HepG2 (cell line): ENCODE results near the gene PRMT2. TPM values are rescaled to one million over a fixed set of nuclear protein-coding genes. Genes with fewer than 3 reads are reported as not detected.
A peak's percentile ranks its signal among the peaks of the same experiment; 100 is the strongest.

ENCODE experiments used
- ARNTL ChIP-seq: sonication (generic); formaldehyde crosslinking; IDR thresholded peaks from 2 replicates; pipeline ENCODE4 v1.4.0; 2020; ENCODE audit warnings: mild to moderate bottlenecking, missing genetic modification reagents
- CHD4 ChIP-seq: fragments of 200-600 bp; sonication (generic); IDR thresholded peaks from 2 replicates; pipeline ENCODE4 v1.7.0; 2017; ENCODE audit warnings: mild to moderate bottlenecking, low read length, borderline replicate concordance
- KAT8 ChIP-seq: IDR thresholded peaks from 2 replicates; pipeline ENCODE4 v1.6.1; 2016; ENCODE audit warnings: missing genetic modification reagents, missing compliant biosample characterization
- NFE2L1 ChIP-seq: sonication (generic); formaldehyde crosslinking; IDR thresholded peaks from 2 replicates; pipeline ENCODE4 v1.4.0; 2020; ENCODE audit warnings: missing genetic modification reagents, mild to moderate bottlenecking, borderline replicate concordance
- NFRKB ChIP-seq: fragments of 450-650 bp; IDR thresholded peaks from 2 replicates; pipeline ENCODE4 v1.6.1; 2017
- NONO ChIP-seq, 2 experiments: fragments of 450-650 bp in 1 of 2; sonication (generic) in 1 of 2; formaldehyde crosslinking in 1 of 2; IDR thresholded peaks in 1 of 2; conservative IDR thresholded peaks in 1 of 2; 2 replicates each; pipeline versions ENCODE4 v1.6.1 to v1.8.0; 2017 to 2022; ENCODE audit warnings: mild to moderate bottlenecking in 1 of 2, missing genetic modification reagents in 1 of 2, moderate library complexity in 1 of 2
- RBFOX2 ChIP-seq: fragments of 200-400 bp; formaldehyde crosslinking; IDR thresholded peaks from 2 replicates; pipeline ENCODE4 v1.6.1; 2017; ENCODE audit warnings: low read depth, mild to moderate bottlenecking, low read length
- TEAD3 ChIP-seq: optimal IDR thresholded peaks from 2 replicates; pipeline ENCODE3; 2016; ENCODE audit warnings: borderline replicate concordance
- WIZ ChIP-seq: sonication (generic); formaldehyde crosslinking; IDR thresholded peaks from 2 replicates; pipeline ENCODE4 v1.5.1; 2020; ENCODE audit warnings: mild to moderate bottlenecking, missing genetic modification reagents
- YEATS2 ChIP-seq: sonication (generic); formaldehyde crosslinking; IDR thresholded peaks from 2 replicates; pipeline ENCODE4 v1.4.0; 2020; ENCODE audit warnings: missing genetic modification reagents, borderline replicate concordance
- ZFX ChIP-seq: sonication (generic); formaldehyde crosslinking; IDR thresholded peaks from 2 replicates; pipeline ENCODE4 v1.4.0; 2020; ENCODE audit warnings: mild to moderate bottlenecking, low read depth, missing genetic modification reagents, moderate library complexity
- ZMAT3 ChIP-seq: sonication (generic); formaldehyde crosslinking; conservative IDR thresholded peaks from 2 replicates; pipeline ENCODE4 v1.7.0; 2021; ENCODE audit warnings: missing genetic modification reagents
- ZNF350 ChIP-seq: sonication (generic); formaldehyde crosslinking; IDR thresholded peaks from 2 replicates; pipeline ENCODE4 v1.4.0; 2020; ENCODE audit warnings: mild to moderate bottlenecking, low read depth, missing genetic modification reagents, borderline replicate concordance
- ZNF512B ChIP-seq: sonication (generic); formaldehyde crosslinking; IDR thresholded peaks from 2 replicates; pipeline ENCODE4 v1.5.1; 2020; ENCODE audit warnings: missing genetic modification reagents, mild to moderate bottlenecking, borderline replicate concordance
- ZNF703 ChIP-seq: sonication (generic); formaldehyde crosslinking; IDR thresholded peaks from 2 replicates; pipeline ENCODE4 v1.5.1; 2020; ENCODE audit warnings: missing genetic modification reagents, mild to moderate bottlenecking, moderate library complexity, borderline replicate concordance
- ZNF75D ChIP-seq: sonication (generic); formaldehyde crosslinking; IDR thresholded peaks from 2 replicates; pipeline ENCODE4 v1.8.1; 2023; ENCODE audit warnings: missing genetic modification reagents, mild to moderate bottlenecking, borderline replicate concordance
- ZNF768 ChIP-seq: sonication (generic); formaldehyde crosslinking; IDR thresholded peaks from 2 replicates; pipeline ENCODE4 v1.4.0; 2020; ENCODE audit warnings: missing genetic modification reagents
- ZNF782 ChIP-seq: sonication (generic); formaldehyde crosslinking; IDR thresholded peaks from 2 replicates; pipeline ENCODE4 v1.4.0; 2020; ENCODE audit warnings: missing genetic modification reagents, mild to moderate bottlenecking, borderline replicate concordance
- ZNF883 ChIP-seq: sonication (generic); formaldehyde crosslinking; IDR thresholded peaks from 2 replicates; pipeline ENCODE4 v1.5.1; 2020; ENCODE audit warnings: mild to moderate bottlenecking, missing genetic modification reagents; ENCODE audit errors: not compliant biosample characterization
- polyA plus RNA-seq, 8 experiments: library from polyadenylated mRNA; depleted of rRNA in 3 of 8; stranded (reverse) in 7 of 8; unstranded in 1 of 8; fragments of >200 nt; fragmentation: Illumina TruSeq in 4 of 8; extraction: Trizol in 4 of 8; gene quantifications; 2 replicates each; pipeline versions ENCODE4 v1.2.1 to v1.2.3, GENCODE V29; 2011 to 2016; ENCODE audit warnings: low read depth in 4 of 8, missing spikeins in 1 of 8, mixed read lengths in 1 of 8; ENCODE audit not compliant: insufficient read depth in 1 of 8
- total RNA-seq, 5 experiments: library from RNA; depleted of rRNA; stranded (reverse); fragments of >200 nt; fragmentation: Illumina TruSeq; extraction: Trizol; gene quantifications; 2 replicates each; pipeline ENCODE4 v1.2.3, GENCODE V29; 2016; ENCODE audit warnings: low read depth in 1 of 5
- TF ChIP-seq, protein P1 (sequence below): sonication (generic); formaldehyde crosslinking; IDR thresholded peaks from 2 replicates; pipeline ENCODE4 v1.5.0; 2020; ENCODE audit warnings: mild to moderate bottlenecking, missing genetic modification reagents, borderline replicate concordance

Gene PRMT2
- total and polyA plus RNA-seq, 2 of the 13 experiments (the other 11 are each of a cell fraction or from before 2014, with no cell fraction given): 54.4 to 78.8 TPM

- TF ChIP-seq NONO (IDR thresholded peaks at IDR 0.05) (no peak), NONO (CRISPR knock-in tag; conservative IDR thresholded peaks at IDR 0.05) (no peak), ZNF703 (CRISPR knock-in tag) (no peak; the same call in 1 of the 2 replicates), CHD4 (no peak), WIZ (CRISPR knock-in tag) (no peak), TEAD3 (no peak), ZNF512B (CRISPR knock-in tag) (no peak), ZNF883 (CRISPR knock-in tag) (no peak), NFE2L1 (CRISPR knock-in tag) (no peak), ZFX (CRISPR knock-in tag) (no peak), YEATS2 (CRISPR knock-in tag) (no peak), ZNF782 (CRISPR knock-in tag) (no peak), ZMAT3 (peak; percentile 48), ZNF768 (CRISPR knock-in tag) (peak; percentile 38; the same call in 1 of the 2 replicates), RBFOX2 (peak; percentile 61), NFRKB (no peak), ZNF75D (CRISPR knock-in tag) (no peak), ZNF350 (CRISPR knock-in tag) (no peak), KAT8 (CRISPR knock-in tag) (peak; percentile 5; the same call in 1 of the 2 replicates), ARNTL (CRISPR knock-in tag) (no peak)
- TF ChIP-seq, protein P1, sequence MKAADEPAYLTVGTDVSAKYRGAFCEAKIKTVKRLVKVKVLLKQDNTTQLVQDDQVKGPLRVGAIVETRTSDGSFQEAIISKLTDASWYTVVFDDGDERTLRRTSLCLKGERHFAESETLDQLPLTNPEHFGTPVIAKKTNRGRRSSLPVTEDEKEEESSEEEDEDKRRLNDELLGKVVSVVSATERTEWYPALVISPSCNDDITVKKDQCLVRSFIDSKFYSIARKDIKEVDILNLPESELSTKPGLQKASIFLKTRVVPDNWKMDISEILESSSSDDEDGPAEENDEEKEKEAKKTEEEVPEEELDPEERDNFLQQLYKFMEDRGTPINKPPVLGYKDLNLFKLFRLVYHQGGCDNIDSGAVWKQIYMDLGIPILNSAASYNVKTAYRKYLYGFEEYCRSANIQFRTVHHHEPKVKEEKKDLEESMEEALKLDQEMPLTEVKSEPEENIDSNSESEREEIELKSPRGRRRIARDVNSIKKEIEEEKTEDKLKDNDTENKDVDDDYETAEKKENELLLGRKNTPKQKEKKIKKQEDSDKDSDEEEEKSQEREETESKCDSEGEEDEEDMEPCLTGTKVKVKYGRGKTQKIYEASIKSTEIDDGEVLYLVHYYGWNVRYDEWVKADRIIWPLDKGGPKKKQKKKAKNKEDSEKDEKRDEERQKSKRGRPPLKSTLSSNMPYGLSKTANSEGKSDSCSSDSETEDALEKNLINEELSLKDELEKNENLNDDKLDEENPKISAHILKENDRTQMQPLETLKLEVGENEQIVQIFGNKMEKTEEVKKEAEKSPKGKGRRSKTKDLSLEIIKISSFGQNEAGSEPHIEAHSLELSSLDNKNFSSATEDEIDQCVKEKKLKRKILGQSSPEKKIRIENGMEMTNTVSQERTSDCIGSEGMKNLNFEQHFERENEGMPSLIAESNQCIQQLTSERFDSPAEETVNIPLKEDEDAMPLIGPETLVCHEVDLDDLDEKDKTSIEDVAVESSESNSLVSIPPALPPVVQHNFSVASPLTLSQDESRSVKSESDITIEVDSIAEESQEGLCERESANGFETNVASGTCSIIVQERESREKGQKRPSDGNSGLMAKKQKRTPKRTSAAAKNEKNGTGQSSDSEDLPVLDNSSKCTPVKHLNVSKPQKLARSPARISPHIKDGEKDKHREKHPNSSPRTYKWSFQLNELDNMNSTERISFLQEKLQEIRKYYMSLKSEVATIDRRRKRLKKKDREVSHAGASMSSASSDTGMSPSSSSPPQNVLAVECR (CRISPR knock-in tag): 0 out of 2 replicates have a peak, but pooled peaks have one; percentile 40
Measured at GRCh38 chr21:46666941-46667740, 31.7 kb downstream of the PRMT2 start (continued).
